Breast epithelium (tissue), 3 donors: ENCODE data around the gene CD86.

Experiments
- POLR2A ChIP-seq: fragments of 450-650 bp; IDR thresholded peaks from one replicate; pipeline ENCODE4 v1.6.1; 2016; ENCODE audit warnings: antibody characterized with exemption, mild to moderate bottlenecking, moderate library complexity
- TF ChIP-seq, protein P1 (sequence below), 3 donors: fragments of 450-650 bp; IDR thresholded peaks; one replicate each; pipeline ENCODE4 v1.5.1; 2016 to 2017; ENCODE audit warnings: antibody characterized with exemption in 3 of 3, mild to moderate bottlenecking in 3 of 3, moderate library complexity in 3 of 3

DNA sequence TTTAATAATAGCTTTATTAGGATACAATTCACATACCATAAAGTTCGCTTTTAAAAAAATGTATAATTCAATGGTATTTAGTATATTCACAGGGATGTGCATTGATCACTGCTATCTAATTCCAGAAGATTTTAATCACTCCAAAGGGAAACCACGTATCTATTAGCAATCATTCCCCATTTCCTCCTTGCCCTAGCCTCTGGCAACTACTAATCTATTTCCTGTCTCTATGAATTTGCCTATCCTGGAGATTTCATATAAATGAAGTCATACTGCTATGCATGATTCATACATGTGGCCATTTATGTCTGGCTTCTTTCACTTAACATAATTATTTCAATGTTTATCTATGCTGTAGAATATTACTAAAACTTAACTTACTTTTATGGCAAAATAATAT, 96.3 kb downstream of the CD86 start:
- TF ChIP-seq POLR2A: no peak
- TF ChIP-seq, protein P1, sequence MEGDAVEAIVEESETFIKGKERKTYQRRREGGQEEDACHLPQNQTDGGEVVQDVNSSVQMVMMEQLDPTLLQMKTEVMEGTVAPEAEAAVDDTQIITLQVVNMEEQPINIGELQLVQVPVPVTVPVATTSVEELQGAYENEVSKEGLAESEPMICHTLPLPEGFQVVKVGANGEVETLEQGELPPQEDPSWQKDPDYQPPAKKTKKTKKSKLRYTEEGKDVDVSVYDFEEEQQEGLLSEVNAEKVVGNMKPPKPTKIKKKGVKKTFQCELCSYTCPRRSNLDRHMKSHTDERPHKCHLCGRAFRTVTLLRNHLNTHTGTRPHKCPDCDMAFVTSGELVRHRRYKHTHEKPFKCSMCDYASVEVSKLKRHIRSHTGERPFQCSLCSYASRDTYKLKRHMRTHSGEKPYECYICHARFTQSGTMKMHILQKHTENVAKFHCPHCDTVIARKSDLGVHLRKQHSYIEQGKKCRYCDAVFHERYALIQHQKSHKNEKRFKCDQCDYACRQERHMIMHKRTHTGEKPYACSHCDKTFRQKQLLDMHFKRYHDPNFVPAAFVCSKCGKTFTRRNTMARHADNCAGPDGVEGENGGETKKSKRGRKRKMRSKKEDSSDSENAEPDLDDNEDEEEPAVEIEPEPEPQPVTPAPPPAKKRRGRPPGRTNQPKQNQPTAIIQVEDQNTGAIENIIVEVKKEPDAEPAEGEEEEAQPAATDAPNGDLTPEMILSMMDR (IDR thresholded peaks at IDR 0.05): no peak
